ENCODE measurements around the gene MRPS34.
A peak's percentile ranks its signal among the peaks of the same experiment; 100 is the strongest.

Gene MRPS34

DNA sequence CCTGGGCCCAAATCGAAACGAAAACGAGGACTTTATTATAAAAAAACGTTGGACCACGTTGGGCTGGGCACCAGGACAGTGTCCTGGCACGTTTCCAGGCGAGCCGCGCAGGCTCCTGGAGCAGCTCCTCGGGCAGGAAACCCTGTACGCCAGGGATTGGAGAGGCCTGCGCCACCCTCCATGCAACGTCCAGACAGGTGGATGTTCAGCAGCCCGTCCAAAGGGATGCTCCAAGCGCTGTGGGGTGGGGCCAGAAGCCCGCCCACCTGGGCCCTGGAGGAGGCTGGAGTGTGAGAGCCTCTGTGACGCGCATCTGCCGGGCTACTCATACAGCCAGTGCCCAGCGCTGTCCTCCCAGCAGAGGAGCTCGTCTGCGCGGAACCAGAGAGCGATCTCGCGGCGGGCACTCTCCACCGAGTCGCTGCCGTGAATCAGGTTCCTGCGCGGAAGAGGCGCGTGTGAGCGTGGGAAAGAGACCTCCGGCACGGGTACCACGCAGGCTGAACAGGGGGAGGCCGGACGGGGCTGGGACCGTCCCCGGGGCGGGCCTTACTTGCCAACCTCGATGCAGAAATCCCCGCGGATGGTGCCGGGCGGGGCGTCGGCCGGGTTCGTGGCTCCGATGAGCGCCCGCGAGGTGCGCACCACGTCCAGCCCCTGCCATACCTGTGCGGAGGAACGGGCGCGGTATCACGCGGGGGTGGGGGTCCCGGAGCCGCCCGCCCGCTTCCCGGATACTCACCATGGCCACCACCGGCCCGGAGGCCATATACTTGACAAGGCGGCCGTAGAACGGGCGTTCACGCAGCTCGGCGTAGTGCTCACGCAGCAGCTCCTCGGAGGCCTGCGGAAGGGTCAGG lies 2.4 kb downstream of the MRPS34 start:
- Histone ChIP-seq H2AK5ac (ENCODE audit: low read length) (no peak overlapping the region), H3K4ac (ENCODE audit: low read depth, low read length) (peak overlapping the region; percentile 40), H3K79me2 (ENCODE audit: control insufficient read depth, insufficient read depth, low read length) (peaks cover 11% of the 10 kb centered on the region), H2BK120ac (ENCODE audit: low read depth, low read length) (no peak overlapping the region), H3K18ac (ENCODE audit: low read length) (peak overlapping the region; percentile 46), H3K4me1 (ENCODE audit: control insufficient read depth, low read depth, low read length) (no peaks in the 10 kb centered on the region), H2BK5ac (ENCODE audit: low read length) (no peak overlapping the region), H3K27ac (ENCODE audit: low read depth, low read length) (no peak overlapping the region), H3K23ac (ENCODE audit: low read length) (no peak overlapping the region), H3K9ac (ENCODE audit: low read length) (peak overlapping the region; percentile 93), H2BK15ac (replicated peaks; ENCODE audit: low read depth) (no peak overlapping the region), H4K5ac (ENCODE audit: low read length) (no peak overlapping the region), H3K4me3 (ENCODE audit: low read length) (peak overlapping the region; percentile 63), H3K79me1 (ENCODE audit: low read length) (peaks cover 8% of the 10 kb centered on the region), H3K27me3 (ENCODE audit: insufficient read depth, low read length, poor library complexity) (no peaks in the 10 kb centered on the region), H4K8ac (ENCODE audit: low read depth, low read length) (no peak overlapping the region), H3K4me2 (ENCODE audit: low read length) (peak overlapping the region; percentile 28), H3K56ac (ENCODE audit: low read length) (peak overlapping the region; percentile 99), H3K36me3 (ENCODE audit: control insufficient read depth, insufficient read depth, low read length) (no peaks in the 10 kb centered on the region)
- peak; percentile 70 for DNase-seq
- WGBS (ENCODE audit: extremely low coverage, insufficient coverage, low lambda C conversion rate): no CpG with 5 or more reads among the region's 81 CpGs

DNA sequence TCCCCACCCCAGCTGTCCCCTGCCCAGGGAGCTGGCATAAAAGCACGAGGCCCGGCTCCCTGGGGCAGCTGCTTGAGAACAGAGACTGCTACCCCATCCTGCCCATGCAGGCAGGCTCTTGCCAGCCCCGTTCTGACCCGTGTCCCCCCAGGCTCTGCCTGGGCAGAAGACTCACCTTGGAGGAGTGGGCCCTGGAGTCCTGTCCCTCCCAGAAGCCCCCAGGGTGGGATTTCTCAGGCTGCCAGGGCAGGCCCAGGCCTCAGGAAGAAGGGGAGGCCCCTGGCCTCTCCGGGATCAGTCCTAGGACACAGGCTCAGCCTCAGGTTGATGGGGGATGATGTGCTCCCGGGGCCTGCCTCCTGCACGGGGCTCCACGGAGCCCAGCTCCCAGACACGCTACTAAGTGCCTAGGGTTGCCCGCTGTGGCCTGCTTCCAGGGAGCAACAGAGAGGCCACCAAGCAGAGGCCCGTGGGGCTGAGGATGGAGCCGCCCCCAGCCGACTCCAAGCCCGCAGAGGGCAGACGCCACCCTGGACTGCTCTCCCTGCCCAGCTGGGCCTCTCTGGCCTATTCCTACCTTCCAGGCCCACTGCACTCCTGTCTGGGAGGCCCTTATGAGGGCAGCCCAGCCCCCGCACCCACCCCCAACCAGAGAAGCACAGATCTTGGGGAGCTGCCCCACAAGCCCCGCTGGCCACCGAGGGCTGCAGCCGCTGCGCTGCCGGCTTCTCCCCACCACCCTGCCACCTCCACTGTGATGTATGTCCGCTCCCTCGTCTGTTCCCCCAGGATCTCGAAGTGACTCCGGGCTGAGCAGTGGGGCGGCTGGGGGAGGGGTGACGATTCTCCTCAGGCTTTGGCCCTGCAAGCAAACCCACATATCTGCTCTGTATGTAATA lies 3.3 kb downstream of the MRPS34 start:
- whole genome bisulfite sequencing (ENCODE audit: extremely low coverage, insufficient coverage, low lambda C conversion rate): no CpG with 5 or more reads among the region's 27 CpGs
- H3K18ac ChIP-seq (ENCODE audit: low read length): no peak overlapping the region
- H2AK5ac ChIP-seq (ENCODE audit: low read length): no peak overlapping the region
- no peak overlapping the region for H3K4ac ChIP-seq (ENCODE audit: low read depth, low read length)
- no peak overlapping the region for H3K23ac ChIP-seq (ENCODE audit: low read length)
- H3K56ac ChIP-seq (ENCODE audit: low read length): no peak overlapping the region
- H3K4me2 ChIP-seq (ENCODE audit: low read length): no peak overlapping the region
- peaks cover 11% of the 10 kb centered on the region for H3K79me2 ChIP-seq (ENCODE audit: control insufficient read depth, insufficient read depth, low read length)
- peaks cover 7% of the 10 kb centered on the region for H3K79me1 ChIP-seq (ENCODE audit: low read length)
- H2BK15ac ChIP-seq (replicated peaks; ENCODE audit: low read depth): no peak overlapping the region
- H3K27me3 ChIP-seq (ENCODE audit: insufficient read depth, low read length, poor library complexity): no peaks in the 10 kb centered on the region
- no peak for DNase-seq
- no peak overlapping the region for H4K8ac ChIP-seq (ENCODE audit: low read depth, low read length)
- H3K9ac ChIP-seq (ENCODE audit: low read length): no peak overlapping the region
- no peaks in the 10 kb centered on the region for H3K36me3 ChIP-seq (ENCODE audit: control insufficient read depth, insufficient read depth, low read length)
- H4K5ac ChIP-seq (ENCODE audit: low read length): no peak overlapping the region
- H3K4me3 ChIP-seq (ENCODE audit: low read length): no peak overlapping the region
- no peak overlapping the region for H3K27ac ChIP-seq (ENCODE audit: low read depth, low read length)
- no peak overlapping the region for H2BK5ac ChIP-seq (ENCODE audit: low read length)
- H3K4me1 ChIP-seq (ENCODE audit: control insufficient read depth, low read depth, low read length): no peaks in the 10 kb centered on the region
- H2BK120ac ChIP-seq (ENCODE audit: low read depth, low read length): no peak overlapping the region

DNA sequence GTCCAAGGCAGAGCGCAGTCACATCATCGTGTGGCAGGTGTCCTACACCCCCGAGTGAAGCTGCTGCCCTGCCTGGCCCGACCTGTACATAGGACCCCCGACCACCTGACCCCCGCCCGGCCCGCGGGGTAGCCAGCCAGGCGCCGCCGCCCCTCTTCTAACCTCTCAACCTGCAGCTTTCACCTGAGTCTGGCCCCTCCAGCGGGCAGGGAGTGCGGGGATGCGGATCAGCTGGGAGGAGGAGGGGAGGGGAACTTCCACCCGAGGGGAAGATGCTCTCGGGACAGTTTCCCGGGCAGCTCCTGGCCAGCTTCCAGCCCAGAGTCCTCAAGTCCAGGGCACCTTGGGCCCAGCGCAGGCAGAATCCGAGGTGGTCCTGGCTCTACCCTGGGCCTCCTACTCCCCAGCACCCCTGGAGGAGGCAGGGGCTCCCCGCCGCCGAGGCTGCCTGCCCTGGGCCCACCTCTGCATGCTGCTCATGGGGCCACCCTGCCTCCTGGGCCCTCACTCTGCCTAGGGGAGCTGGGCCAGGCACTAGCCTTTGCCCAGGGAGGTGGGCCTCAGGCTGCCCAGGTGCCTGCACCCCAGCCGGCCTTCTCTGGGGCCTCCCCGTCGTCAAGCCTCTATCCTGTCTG lies 4.0 kb downstream of the MRPS34 start:
- no peaks in the 10 kb centered on the region for H3K4me1 ChIP-seq (ENCODE audit: control insufficient read depth, low read depth, low read length)
- H4K8ac ChIP-seq (ENCODE audit: low read depth, low read length): no peak overlapping the region
- H3K79me1 ChIP-seq (ENCODE audit: low read length): peaks cover 3% of the 10 kb centered on the region
- no peak overlapping the region for H2BK5ac ChIP-seq (ENCODE audit: low read length)
- no peak overlapping the region for H3K27ac ChIP-seq (ENCODE audit: low read depth, low read length)
- no peak overlapping the region for H3K18ac ChIP-seq (ENCODE audit: low read length)
- no peak overlapping the region for H4K5ac ChIP-seq (ENCODE audit: low read length)
- H3K9ac ChIP-seq (ENCODE audit: low read length): no peak overlapping the region
- no peak overlapping the region for H3K56ac ChIP-seq (ENCODE audit: low read length)
- WGBS (ENCODE audit: extremely low coverage, insufficient coverage, low lambda C conversion rate): no CpG with 5 or more reads among the region's 26 CpGs
- no peak overlapping the region for H2BK15ac ChIP-seq (replicated peaks; ENCODE audit: low read depth)
- H2BK120ac ChIP-seq (ENCODE audit: low read depth, low read length): no peak overlapping the region
- no peaks in the 10 kb centered on the region for H3K36me3 ChIP-seq (ENCODE audit: control insufficient read depth, insufficient read depth, low read length)
- no peak overlapping the region for H3K4me2 ChIP-seq (ENCODE audit: low read length)
- no peak overlapping the region for H3K4ac ChIP-seq (ENCODE audit: low read depth, low read length)
- no peak overlapping the region for H3K4me3 ChIP-seq (ENCODE audit: low read length)
- no peak overlapping the region for H3K23ac ChIP-seq (ENCODE audit: low read length)
- H3K27me3 ChIP-seq (ENCODE audit: insufficient read depth, low read length, poor library complexity): no peaks in the 10 kb centered on the region
- no peak overlapping the region for H2AK5ac ChIP-seq (ENCODE audit: low read length)
- no peak for DNase-seq
- peaks cover 11% of the 10 kb centered on the region for H3K79me2 ChIP-seq (ENCODE audit: control insufficient read depth, insufficient read depth, low read length)

DNA sequence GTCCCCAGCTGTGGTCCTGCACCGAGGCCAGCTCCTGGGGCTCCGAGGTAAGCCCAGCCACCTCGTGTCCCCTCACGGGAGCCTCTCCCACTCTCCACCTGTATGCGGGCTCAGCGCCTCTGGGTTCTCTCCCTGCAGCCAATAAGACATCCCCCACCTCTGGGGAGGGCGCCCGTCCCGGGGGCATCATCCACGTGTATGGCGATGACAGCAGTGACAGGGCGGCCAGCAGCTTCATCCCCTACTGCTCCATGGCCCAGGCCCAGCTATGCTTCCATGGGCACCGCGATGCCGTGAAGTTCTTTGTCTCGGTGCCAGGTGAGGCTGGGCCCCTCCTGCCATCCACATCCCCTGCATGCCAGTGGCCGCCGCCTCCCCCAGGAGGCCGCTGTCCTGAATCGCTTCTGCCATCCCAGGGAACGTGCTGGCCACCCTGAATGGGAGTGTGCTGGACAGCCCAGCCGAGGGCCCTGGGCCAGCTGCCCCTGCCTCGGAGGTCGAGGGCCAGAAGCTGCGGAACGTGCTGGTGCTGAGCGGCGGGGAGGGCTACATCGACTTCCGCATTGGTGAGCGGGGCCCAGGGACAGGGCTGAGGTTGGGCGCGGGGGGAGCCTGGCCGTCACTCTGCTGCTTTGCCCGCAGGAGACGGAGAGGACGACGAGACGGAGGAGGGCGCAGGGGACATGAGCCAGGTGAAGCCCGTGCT lies 4.7 kb downstream of the MRPS34 start:
- H3K4me3 ChIP-seq (ENCODE audit: low read length): no peak overlapping the region
- DNase-seq: no peak
- H2AK5ac ChIP-seq (ENCODE audit: low read length): no peak overlapping the region
- WGBS (ENCODE audit: extremely low coverage, insufficient coverage, low lambda C conversion rate): no CpG with 5 or more reads among the region's 41 CpGs
- H2BK120ac ChIP-seq (ENCODE audit: low read depth, low read length): no peak overlapping the region
- H3K36me3 ChIP-seq (ENCODE audit: control insufficient read depth, insufficient read depth, low read length): no peaks in the 10 kb centered on the region
- H3K4ac ChIP-seq (ENCODE audit: low read depth, low read length): no peak overlapping the region
- no peak overlapping the region for H3K4me2 ChIP-seq (ENCODE audit: low read length)
- H2BK5ac ChIP-seq (ENCODE audit: low read length): no peak overlapping the region
- H3K4me1 ChIP-seq (ENCODE audit: control insufficient read depth, low read depth, low read length): no peaks in the 10 kb centered on the region
- no peak overlapping the region for H3K9ac ChIP-seq (ENCODE audit: low read length)
- H4K5ac ChIP-seq (ENCODE audit: low read length): no peak overlapping the region
- no peak overlapping the region for H4K8ac ChIP-seq (ENCODE audit: low read depth, low read length)
- H2BK15ac ChIP-seq (replicated peaks; ENCODE audit: low read depth): no peak overlapping the region
- no peaks in the 10 kb centered on the region for H3K27me3 ChIP-seq (ENCODE audit: insufficient read depth, low read length, poor library complexity)
- no peak overlapping the region for H3K27ac ChIP-seq (ENCODE audit: low read depth, low read length)
- H3K23ac ChIP-seq (ENCODE audit: low read length): no peak overlapping the region
- H3K79me2 ChIP-seq (ENCODE audit: control insufficient read depth, insufficient read depth, low read length): peaks cover 11% of the 10 kb centered on the region
- peaks cover 2% of the 10 kb centered on the region for H3K79me1 ChIP-seq (ENCODE audit: low read length)
- H3K18ac ChIP-seq (ENCODE audit: low read length): no peak overlapping the region
- H3K56ac ChIP-seq (ENCODE audit: low read length): no peak overlapping the region

DNA sequence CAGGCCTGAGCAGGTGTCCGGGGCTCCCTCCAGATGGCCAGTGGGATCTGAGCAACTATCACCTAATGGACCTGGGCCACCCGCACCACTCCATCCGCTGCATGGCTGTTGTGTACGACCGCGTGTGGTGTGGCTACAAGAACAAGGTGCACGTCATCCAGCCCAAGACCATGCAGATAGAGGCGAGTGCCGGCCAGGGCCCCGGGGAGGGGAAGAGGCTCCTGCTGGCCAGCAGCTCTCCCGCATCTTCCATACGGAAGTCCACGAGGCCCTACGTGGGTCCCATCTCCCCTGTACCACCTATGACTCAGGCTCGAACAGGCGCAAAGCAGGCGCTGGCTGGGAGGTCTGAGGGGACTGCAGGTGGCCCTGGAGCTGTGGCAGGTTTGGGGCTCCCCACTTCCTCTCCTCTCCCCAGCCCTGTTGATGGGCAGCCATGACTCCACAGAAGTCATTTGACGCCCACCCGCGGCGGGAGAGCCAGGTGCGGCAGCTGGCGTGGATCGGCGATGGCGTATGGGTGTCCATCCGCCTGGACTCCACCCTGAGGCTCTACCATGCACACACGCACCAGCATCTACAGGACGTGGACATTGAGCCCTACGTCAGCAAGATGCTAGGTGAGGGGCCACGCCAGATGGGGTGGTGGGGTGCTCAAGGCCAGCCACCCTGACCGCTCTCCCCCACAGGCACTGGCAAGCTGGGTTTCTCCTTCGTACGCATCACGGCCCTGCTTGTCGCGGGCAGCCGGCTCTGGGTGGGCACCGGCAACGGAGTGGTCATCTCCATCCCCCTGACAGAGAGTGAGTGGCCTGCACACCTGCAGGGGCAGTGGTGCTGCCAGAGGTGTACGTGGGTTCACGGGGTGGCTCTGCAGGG lies 5.6 kb downstream of the MRPS34 start:
- no CpG with 5 or more reads among the region's 42 CpGs for WGBS (ENCODE audit: extremely low coverage, insufficient coverage, low lambda C conversion rate)

More for the DNA sequence above, 5.6 kb downstream of the MRPS34 start:
- peaks cover 5% of the 10 kb centered on the region for H3K79me2 ChIP-seq (ENCODE audit: control insufficient read depth, insufficient read depth, low read length)
- no peak overlapping the region for H3K4me3 ChIP-seq (ENCODE audit: low read length)
- H3K27ac ChIP-seq (ENCODE audit: low read depth, low read length): no peak overlapping the region
- H3K79me1 ChIP-seq (ENCODE audit: low read length): peaks cover 2% of the 10 kb centered on the region
- H3K23ac ChIP-seq (ENCODE audit: low read length): no peak overlapping the region
- no peak overlapping the region for H3K18ac ChIP-seq (ENCODE audit: low read length)
- H2BK15ac ChIP-seq (replicated peaks; ENCODE audit: low read depth): no peak overlapping the region
- no peak overlapping the region for H3K9ac ChIP-seq (ENCODE audit: low read length)
- H3K4me2 ChIP-seq (ENCODE audit: low read length): no peak overlapping the region
- no peak overlapping the region for H2AK5ac ChIP-seq (ENCODE audit: low read length)
- no peak overlapping the region for H3K56ac ChIP-seq (ENCODE audit: low read length)
- H3K4me1 ChIP-seq (ENCODE audit: control insufficient read depth, low read depth, low read length): no peaks in the 10 kb centered on the region
- H2BK5ac ChIP-seq (ENCODE audit: low read length): no peak overlapping the region
- H3K27me3 ChIP-seq (ENCODE audit: insufficient read depth, low read length, poor library complexity): no peaks in the 10 kb centered on the region
- H2BK120ac ChIP-seq (ENCODE audit: low read depth, low read length): no peak overlapping the region
- DNase-seq: no peak
- no peak overlapping the region for H4K8ac ChIP-seq (ENCODE audit: low read depth, low read length)
- H3K36me3 ChIP-seq (ENCODE audit: control insufficient read depth, insufficient read depth, low read length): no peaks in the 10 kb centered on the region
- H4K5ac ChIP-seq (ENCODE audit: low read length): no peak overlapping the region
- no peak overlapping the region for H3K4ac ChIP-seq (ENCODE audit: low read depth, low read length)
